GM19372 (cell line): ENCODE results near the gene BHMT2.

Source experiments
- ATAC-seq: cut with Tn5 transposase; IDR thresholded peaks from one replicate; pipeline ENCODE4 v1.9.1; 2021; ENCODE audit warnings: mild to moderate bottlenecking, low read depth, moderate library complexity; ENCODE audit not compliant: unreplicated experiment

BHMT2 gene

GRCh38 chr5:79069488-79070349 lies at the start of gene BHMT2, which contains the start of gene DMGDH:
BHMT2 (plus strand) TSS chr5:79069767; CDS start chr5:79069783, 16 bp downstream.
DMGDH (minus strand) TSS chr5:79069674; CDS start chr5:79069620, 54 bp downstream.
- ATAC-seq, result no peak

- no peak for ATAC-seq
Observed at GRCh38 chr5:79020861-79021561, 48.6 kb upstream of the BHMT2 start.

- no peak for ATAC-seq
Observed at GRCh38 chr5:79021753-79022152, 47.8 kb upstream of the BHMT2 start.

GRCh38 chr5:79022771-79023170 lies 46.8 kb upstream of the BHMT2 start:
- no peak for ATAC-seq

- no peak for ATAC-seq
Observed at GRCh38 chr5:79023348-79023747, 46.2 kb upstream of the BHMT2 start.

GRCh38 chr5:79023947-79024346 lies 45.6 kb upstream of the BHMT2 start:
- no peak for ATAC-seq

- ATAC-seq, result no peak
Observed at GRCh38 chr5:79025054-79025472, 44.5 kb upstream of the BHMT2 start.

GRCh38 chr5:79030663-79031484 lies 38.7 kb upstream of the BHMT2 start:
- no peak for ATAC-seq

GRCh38 chr5:79031485-79031867 lies 38.1 kb upstream of the BHMT2 start:
- ATAC-seq, result no peak

GRCh38 chr5:79032031-79032695 lies 37.4 kb upstream of the BHMT2 start:
- ATAC-seq, result no peak

GRCh38 chr5:79032782-79033181 lies 36.8 kb upstream of the BHMT2 start:
- ATAC-seq, result no peak

- ATAC-seq, result no peak
Observed at GRCh38 chr5:79035237-79035636, 34.3 kb upstream of the BHMT2 start.

- no peak for ATAC-seq
Observed at GRCh38 chr5:79036769-79037168, 32.8 kb upstream of the BHMT2 start.

- no peak for ATAC-seq
Observed at GRCh38 chr5:79042188-79042587, 27.4 kb upstream of the BHMT2 start.

- ATAC-seq, result no peak
Observed at GRCh38 chr5:79047199-79047598, 22.4 kb upstream of the BHMT2 start.

- no peak for ATAC-seq
Observed at GRCh38 chr5:79048437-79048836, 21.1 kb upstream of the BHMT2 start.

GRCh38 chr5:79050498-79050897 lies 19.1 kb upstream of the BHMT2 start:
- no peak for ATAC-seq

- ATAC-seq, result no peak
Observed at GRCh38 chr5:79053321-79053720, 16.2 kb upstream of the BHMT2 start.

GRCh38 chr5:79055017-79055416 lies 14.6 kb upstream of the BHMT2 start:
- no peak for ATAC-seq

GRCh38 chr5:79056847-79057246 lies 12.7 kb upstream of the BHMT2 start:
- no peak for ATAC-seq
